GM12864 (cell line): ENCODE results near the gene KIF5A.

Experiments
- DNase-seq: peaks from one replicate; pipeline ENCODE4 v3.0.0-alpha.2; 2011; ENCODE audit warnings: low read depth
- H3K4me3 ChIP-seq: 2 replicates; pipeline ENCODE4 v1.5.1; 2011; ENCODE audit warnings: mild to moderate bottlenecking, low read depth, low read length, control low read depth
- TF ChIP-seq, protein P1 (sequence below): IDR thresholded peaks from 2 replicates; pipeline ENCODE4 v1.5.1; 2011; ENCODE audit warnings: low read depth, mild to moderate bottlenecking, moderate library complexity, low read length, control low read depth, inconsistent platforms; ENCODE audit errors: missing control alignments

Gene KIF5A

DNA sequence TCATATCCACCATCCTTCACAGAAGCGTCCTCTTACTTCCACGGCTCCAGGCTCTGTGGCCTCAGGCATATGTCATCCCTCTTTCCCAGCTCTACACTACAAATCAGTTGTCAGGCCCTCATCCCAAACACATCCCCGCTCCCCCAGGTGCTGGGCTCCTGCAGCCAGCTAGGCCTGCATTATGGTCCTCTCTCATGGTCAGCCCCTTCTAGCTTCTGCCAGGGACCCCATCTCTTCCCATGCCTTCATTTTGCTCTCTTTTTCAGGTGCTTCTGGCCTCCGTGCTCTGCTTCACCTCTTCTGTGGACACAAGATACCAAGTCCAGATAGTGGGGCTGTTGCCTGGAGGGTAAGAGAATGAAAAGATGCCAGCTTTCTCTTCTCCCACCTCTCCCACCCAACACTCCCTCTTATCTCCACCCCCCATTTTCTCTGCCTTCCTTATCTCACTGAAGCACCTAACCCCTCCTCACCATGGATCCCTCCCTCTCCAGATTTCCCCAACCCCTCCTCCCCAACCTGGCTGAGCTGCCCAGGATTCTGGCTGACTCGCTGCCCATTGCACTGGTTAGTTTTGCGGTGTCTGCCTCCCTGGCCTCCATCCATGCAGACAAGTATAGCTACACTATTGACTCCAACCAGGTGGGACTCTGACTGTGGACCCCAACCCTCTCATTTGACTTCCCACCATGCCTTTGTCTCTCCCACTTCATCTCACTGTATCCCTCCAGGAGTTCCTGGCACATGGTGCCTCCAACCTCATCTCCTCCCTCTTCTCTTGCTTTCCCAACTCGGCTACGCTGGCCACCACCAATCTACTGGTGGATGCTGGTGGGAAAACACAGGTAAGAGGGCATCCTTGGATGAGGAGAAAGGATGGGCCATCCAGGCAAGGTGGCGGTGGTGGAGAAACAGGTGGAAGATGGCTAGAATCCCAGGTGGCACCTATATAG is 72.7 kb downstream of the KIF5A start:
- DNase-seq: no peak
- TF ChIP-seq, protein P1, sequence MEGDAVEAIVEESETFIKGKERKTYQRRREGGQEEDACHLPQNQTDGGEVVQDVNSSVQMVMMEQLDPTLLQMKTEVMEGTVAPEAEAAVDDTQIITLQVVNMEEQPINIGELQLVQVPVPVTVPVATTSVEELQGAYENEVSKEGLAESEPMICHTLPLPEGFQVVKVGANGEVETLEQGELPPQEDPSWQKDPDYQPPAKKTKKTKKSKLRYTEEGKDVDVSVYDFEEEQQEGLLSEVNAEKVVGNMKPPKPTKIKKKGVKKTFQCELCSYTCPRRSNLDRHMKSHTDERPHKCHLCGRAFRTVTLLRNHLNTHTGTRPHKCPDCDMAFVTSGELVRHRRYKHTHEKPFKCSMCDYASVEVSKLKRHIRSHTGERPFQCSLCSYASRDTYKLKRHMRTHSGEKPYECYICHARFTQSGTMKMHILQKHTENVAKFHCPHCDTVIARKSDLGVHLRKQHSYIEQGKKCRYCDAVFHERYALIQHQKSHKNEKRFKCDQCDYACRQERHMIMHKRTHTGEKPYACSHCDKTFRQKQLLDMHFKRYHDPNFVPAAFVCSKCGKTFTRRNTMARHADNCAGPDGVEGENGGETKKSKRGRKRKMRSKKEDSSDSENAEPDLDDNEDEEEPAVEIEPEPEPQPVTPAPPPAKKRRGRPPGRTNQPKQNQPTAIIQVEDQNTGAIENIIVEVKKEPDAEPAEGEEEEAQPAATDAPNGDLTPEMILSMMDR: no peak
- H3K4me3 ChIP-seq: no peak overlapping the region

- TF ChIP-seq, protein P1: no peak
- H3K4me3 ChIP-seq: no peak overlapping the region
- DNase-seq: no peak
Observed at GRCh38 chr12:57623385-57623784, 73.5 kb downstream of the KIF5A start.

DNA sequence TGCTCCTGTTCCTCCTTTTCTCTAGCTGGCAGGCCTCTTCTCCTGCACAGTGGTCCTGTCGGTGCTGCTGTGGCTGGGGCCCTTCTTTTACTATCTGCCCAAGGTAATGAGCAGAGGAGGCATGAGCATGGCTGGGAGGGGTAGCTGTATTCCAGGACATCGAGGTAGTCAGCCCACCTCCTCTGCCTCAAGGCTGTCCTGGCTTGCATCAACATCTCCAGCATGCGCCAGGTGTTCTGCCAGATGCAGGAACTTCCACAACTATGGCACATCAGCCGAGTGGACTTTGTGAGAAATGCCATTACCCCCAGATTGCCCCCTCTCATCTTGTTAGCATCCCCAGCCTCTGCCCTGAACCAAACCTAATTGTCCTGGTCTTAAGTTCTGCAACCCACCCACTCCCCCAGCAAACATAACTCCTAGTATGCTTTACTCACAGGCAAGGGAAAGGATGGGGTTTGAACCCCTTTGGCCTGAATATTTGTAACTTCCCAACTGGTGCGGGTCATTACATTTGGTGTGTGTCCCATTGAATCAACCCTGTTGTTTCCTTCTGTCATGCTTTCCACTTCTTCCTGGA is 74.1 kb downstream of the KIF5A start:
- no peak for DNase-seq
- TF ChIP-seq, protein P1: no peak
- no peak overlapping the region for H3K4me3 ChIP-seq

DNA sequence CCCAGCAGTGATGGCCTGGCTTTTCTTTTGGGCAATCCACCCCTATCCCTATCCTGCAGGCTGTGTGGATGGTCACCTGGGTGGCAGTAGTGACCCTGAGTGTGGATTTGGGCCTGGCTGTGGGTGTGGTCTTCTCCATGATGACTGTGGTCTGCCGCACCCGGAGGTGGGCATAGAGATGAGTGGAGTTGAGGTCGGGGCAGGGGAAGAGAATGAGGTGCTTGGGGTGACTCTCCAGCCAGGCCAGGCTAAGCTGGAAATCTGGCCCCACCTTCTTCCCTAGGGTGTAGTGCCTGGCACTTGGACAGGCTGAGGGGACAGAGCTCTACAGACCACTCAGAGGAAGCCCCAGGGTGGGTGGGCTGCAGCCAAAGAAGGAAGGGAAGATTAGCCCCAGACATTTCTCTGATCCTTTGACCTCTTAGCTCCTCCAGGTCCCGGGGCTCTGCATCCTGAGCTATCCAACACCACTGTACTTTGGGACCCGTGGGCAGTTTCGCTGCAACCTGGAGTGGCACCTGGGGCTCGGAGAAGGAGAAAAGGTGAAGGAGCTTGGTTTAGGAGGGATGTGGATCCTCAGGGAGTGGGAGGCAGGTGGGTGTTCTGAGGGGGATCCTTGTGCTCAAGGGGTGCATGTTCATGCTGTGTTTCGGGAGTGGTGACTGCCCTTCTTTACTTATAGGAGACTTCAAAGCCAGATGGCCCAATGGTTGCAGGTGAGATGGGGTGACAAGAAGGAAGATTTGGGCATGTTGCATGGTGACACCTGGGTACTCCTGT is 74.8 kb downstream of the KIF5A start:
- TF ChIP-seq, protein P1: no peak
- H3K4me3 ChIP-seq: no peak overlapping the region
- DNase-seq: no peak

- no peak for DNase-seq
- H3K4me3 ChIP-seq: no peak overlapping the region
- TF ChIP-seq, protein P1: no peak
Observed at GRCh38 chr12:57625261-57626032, 75.6 kb downstream of the KIF5A start.
